ENCODE data around the gene EPHA8.

EPHA8 gene

DNA sequence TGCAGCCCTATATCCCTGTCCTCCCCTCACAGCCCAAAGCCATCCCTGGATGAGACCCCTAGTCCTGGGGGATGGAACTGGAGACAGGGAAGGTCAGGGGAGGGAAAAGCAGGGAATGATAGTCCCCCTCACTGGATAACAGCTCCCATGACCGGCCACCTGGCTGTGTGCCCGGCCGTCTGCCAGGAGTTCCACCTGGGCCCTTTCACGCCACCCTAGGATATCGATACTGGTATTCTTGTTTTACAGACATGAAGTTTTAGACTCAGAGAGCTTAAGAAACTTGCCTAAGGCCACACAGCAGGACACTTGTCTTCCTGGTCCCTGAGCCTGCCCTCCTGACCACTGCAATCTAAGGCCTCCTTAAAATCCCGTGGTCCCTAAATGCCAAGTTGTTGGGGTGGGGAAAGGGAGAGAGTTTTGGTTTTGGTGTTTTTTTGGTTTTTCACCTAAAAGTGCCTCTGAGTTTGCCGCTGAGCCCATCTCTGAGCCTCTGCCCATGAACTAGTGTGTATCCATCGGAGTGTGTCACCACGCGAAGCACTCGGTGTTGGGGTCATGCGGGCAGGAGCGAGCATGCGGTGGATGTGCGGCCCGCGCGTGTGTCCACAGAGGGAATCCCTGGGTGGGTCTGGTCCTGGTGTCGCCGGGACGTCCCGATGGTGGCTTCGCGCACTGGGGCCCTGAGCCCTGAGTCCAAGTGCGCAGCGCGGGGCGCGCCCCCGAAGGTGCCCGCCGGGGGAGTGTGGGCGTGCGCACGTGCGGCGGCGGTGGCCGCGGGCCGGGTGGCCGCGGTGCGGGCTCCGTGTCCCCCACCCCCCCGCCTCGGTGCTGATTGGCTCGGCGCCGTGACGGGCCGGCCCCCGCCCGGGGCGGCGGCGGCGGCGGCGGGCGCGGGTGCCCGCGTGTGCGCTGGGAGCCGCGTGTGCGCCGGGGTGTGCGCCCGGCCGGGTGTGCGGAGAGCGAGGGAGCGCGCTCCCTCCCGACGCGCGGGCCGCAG, at the start of gene EPHA8:
Gene EPHA8 (plus strand): TSS at position 906 of the 1,000 bp plus-strand sequence. CDS start 147 bp downstream, outside the sequence.
- H3K27ac ChIP-seq (ENCODE audit: low read length) = no peak within 1 kb of the TSS
- no CpG with 5 or more reads among the region's 81 CpGs for WGBS (ENCODE audit: insufficient coverage, insufficient read length)
- H3K9me3 ChIP-seq (ENCODE audit: control insufficient read depth, insufficient read depth, low read length) = no peaks in the 10 kb centered on the region
- DNase-seq (ENCODE audit: low read depth, low spot score) = no peak
- H3K4me3 ChIP-seq (ENCODE audit: low read length) = peak within 1 kb of the TSS; percentile 44; the same call in 1 of the 2 replicates
- peaks cover 15% of the 10 kb centered on the region; the same call in 1 of the 2 replicates for H3K27me3 ChIP-seq (ENCODE audit: control insufficient read depth, insufficient read depth, low read length)
- peaks cover 3% of the 10 kb centered on the region for H3K4me1 ChIP-seq (ENCODE audit: control insufficient read depth, insufficient read depth, low read length)
- H3K36me3 ChIP-seq (ENCODE audit: control insufficient read depth, insufficient read depth, low read length) = no peaks in the 10 kb centered on the region

DNA sequence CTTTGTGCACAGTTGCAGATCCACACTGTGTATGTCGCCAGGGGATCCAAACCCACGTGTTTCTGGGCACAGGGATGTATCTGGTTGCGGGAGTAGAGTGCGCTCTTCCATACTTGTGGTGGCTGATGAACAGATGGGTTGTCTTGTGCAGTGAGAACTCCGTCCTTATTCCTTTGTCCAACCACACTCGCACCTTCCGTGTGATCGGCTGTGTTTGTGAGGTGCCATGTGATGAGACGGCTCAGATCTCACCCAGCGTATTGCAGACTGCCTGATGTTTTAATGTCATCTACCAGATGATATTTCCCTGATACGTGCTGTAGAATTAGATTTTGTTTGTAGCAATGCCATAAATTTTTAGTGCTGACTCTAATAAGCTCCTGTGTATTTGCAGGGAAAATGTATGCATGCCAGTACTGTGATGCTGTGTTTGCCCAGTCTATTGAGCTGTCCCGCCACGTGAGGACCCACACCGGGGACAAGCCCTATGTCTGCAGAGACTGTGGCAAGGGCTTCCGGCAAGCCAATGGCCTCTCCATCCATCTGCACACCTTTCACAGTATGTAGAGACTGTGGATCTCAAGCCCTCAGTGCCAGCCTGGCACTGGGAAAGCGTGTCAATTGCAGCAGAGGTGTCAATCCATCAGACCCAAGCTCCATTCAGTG, 46.2 kb upstream of the EPHA8 start:
- no peak overlapping the region for H3K27ac ChIP-seq (ENCODE audit: low read length)
- no peak for DNase-seq (ENCODE audit: low read depth, low spot score)
- WGBS (ENCODE audit: insufficient coverage, insufficient read length) = no CpG with 5 or more reads among the region's 16 CpGs
- no peaks in the 10 kb centered on the region for H3K9me3 ChIP-seq (ENCODE audit: control insufficient read depth, insufficient read depth, low read length)
- H3K4me3 ChIP-seq (ENCODE audit: low read length) = no peak overlapping the region
- H3K36me3 ChIP-seq (ENCODE audit: control insufficient read depth, insufficient read depth, low read length) = peaks cover 12% of the 10 kb centered on the region; the same call in 1 of the 2 replicates
- H3K27me3 ChIP-seq (ENCODE audit: control insufficient read depth, insufficient read depth, low read length) = no peaks in the 10 kb centered on the region
- no peaks in the 10 kb centered on the region for H3K4me1 ChIP-seq (ENCODE audit: control insufficient read depth, insufficient read depth, low read length)

DNA sequence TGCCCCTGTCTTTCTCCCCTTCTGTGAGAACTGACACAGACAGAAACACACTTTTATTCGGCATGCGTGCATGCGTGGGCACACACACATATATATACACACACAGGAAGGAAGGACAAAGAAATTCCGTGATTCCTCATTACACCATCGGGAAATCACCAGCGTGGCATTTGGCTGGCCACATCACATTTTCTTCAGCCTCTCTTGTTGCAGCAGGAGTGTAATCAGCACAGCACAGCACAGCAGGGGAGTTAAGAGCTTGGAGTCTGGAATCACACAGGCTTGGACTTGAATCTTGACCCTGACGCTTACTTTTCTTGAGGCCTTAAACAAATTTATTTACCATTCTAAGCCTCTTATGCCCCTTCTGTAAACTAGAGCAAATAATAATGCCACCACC, 45.3 kb upstream of the EPHA8 start:
- Histone ChIP-seq H3K4me1 (ENCODE audit: control insufficient read depth, insufficient read depth, low read length) (no peaks in the 10 kb centered on the region), H3K27ac (ENCODE audit: low read length) (no peak overlapping the region), H3K4me3 (ENCODE audit: low read length) (no peak overlapping the region), H3K9me3 (ENCODE audit: control insufficient read depth, insufficient read depth, low read length) (no peaks in the 10 kb centered on the region), H3K27me3 (ENCODE audit: control insufficient read depth, insufficient read depth, low read length) (no peaks in the 10 kb centered on the region), H3K36me3 (ENCODE audit: control insufficient read depth, insufficient read depth, low read length) (peaks cover 13% of the 10 kb centered on the region; the same call in 1 of the 2 replicates)
- no CpG with 5 or more reads among the region's 7 CpGs for WGBS (ENCODE audit: insufficient coverage, insufficient read length)
- no peak for DNase-seq (ENCODE audit: low read depth, low spot score)

DNA sequence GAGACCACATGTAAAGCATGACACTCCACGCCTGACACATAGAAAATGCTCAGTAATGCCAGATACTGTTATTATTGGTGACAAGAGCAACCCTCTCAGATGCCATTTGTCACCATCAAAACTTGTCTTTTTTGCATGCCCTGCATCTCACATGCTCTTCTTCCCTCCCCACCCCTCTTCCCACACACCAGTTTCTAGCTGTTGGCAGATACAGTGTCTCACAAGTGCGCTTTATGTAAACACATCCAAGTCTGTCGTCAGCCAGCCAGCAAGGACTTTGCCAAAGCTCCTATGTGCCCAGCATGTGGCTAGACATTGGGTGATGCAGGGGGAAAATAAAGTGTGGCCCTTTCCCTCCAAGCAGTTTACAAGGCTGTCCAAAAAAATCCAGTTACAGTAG, 44.9 kb upstream of the EPHA8 start:
- H3K27me3 ChIP-seq (ENCODE audit: control insufficient read depth, insufficient read depth, low read length) = no peaks in the 10 kb centered on the region
- H3K27ac ChIP-seq (ENCODE audit: low read length) = no peak overlapping the region
- no peaks in the 10 kb centered on the region for H3K4me1 ChIP-seq (ENCODE audit: control insufficient read depth, insufficient read depth, low read length)
- peaks cover 13% of the 10 kb centered on the region; the same call in 1 of the 2 replicates for H3K36me3 ChIP-seq (ENCODE audit: control insufficient read depth, insufficient read depth, low read length)
- no peak overlapping the region for H3K4me3 ChIP-seq (ENCODE audit: low read length)
- WGBS (ENCODE audit: insufficient coverage, insufficient read length) = no CpG with 5 or more reads among the region's 3 CpGs
- H3K9me3 ChIP-seq (ENCODE audit: control insufficient read depth, insufficient read depth, low read length) = no peaks in the 10 kb centered on the region
- DNase-seq (ENCODE audit: low read depth, low spot score) = no peak

DNA sequence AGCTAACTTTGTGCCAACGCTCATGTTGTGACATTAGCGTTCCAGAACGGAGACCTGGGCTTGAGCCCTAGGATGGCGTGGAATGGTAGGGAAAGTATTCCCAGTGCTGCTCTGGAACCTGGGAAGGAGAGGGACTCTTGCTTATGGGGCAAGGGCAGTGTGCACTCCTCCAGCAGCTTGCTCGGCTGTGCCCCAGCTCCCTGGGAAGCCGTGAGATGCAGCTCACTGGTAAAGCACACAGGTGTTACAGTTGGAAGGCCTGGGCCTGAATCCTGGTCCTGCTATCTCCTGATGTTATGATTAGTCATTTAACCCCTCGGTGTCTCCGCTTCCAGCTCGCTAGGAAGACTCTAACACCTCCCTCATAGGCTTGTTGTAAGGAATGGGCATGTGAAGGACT, 42.4 kb upstream of the EPHA8 start:
- no peaks in the 10 kb centered on the region for H3K9me3 ChIP-seq (ENCODE audit: control insufficient read depth, insufficient read depth, low read length)
- no peak for DNase-seq (ENCODE audit: low read depth, low spot score)
- H3K27ac ChIP-seq (ENCODE audit: low read length) = no peak overlapping the region
- no peak overlapping the region; the same call in 1 of the 2 replicates for H3K4me3 ChIP-seq (ENCODE audit: low read length)
- no peaks in the 10 kb centered on the region for H3K4me1 ChIP-seq (ENCODE audit: control insufficient read depth, insufficient read depth, low read length)
- H3K36me3 ChIP-seq (ENCODE audit: control insufficient read depth, insufficient read depth, low read length) = peaks cover 13% of the 10 kb centered on the region; the same call in 1 of the 2 replicates
- no CpG with 5 or more reads among the region's 9 CpGs for WGBS (ENCODE audit: insufficient coverage, insufficient read length)
- no peaks in the 10 kb centered on the region for H3K27me3 ChIP-seq (ENCODE audit: control insufficient read depth, insufficient read depth, low read length)

DNA sequence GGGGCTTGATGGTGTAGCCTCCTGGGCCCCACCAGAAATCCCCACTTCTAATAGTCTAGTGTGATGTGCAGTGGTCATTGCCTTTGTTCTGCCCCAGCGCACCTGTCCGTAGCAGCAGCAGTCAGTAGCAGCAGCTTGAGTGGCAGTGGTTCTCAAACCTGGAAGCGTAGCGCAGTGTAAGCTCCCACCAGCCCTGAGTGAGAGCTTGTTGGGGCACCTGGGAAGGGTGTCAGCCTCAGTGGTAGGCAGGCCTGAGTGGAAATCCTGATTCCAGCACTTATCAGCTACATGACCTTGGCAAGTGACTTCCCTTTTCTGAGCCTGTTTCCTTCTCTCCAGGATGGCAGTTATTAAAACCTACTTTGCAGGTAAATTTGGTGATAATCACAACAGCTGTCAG, 41.6 kb upstream of the EPHA8 start:
- peaks cover 16% of the 10 kb centered on the region; the same call in 1 of the 2 replicates for H3K36me3 ChIP-seq (ENCODE audit: control insufficient read depth, insufficient read depth, low read length)
- no peak overlapping the region for H3K4me3 ChIP-seq (ENCODE audit: low read length)
- no peak for DNase-seq (ENCODE audit: low read depth, low spot score)
- no peak overlapping the region for H3K27ac ChIP-seq (ENCODE audit: low read length)
- no CpG with 5 or more reads among the region's 4 CpGs for WGBS (ENCODE audit: insufficient coverage, insufficient read length)
- H3K9me3 ChIP-seq (ENCODE audit: control insufficient read depth, insufficient read depth, low read length) = no peaks in the 10 kb centered on the region
- H3K27me3 ChIP-seq (ENCODE audit: control insufficient read depth, insufficient read depth, low read length) = no peaks in the 10 kb centered on the region
- no peaks in the 10 kb centered on the region for H3K4me1 ChIP-seq (ENCODE audit: control insufficient read depth, insufficient read depth, low read length)

DNA sequence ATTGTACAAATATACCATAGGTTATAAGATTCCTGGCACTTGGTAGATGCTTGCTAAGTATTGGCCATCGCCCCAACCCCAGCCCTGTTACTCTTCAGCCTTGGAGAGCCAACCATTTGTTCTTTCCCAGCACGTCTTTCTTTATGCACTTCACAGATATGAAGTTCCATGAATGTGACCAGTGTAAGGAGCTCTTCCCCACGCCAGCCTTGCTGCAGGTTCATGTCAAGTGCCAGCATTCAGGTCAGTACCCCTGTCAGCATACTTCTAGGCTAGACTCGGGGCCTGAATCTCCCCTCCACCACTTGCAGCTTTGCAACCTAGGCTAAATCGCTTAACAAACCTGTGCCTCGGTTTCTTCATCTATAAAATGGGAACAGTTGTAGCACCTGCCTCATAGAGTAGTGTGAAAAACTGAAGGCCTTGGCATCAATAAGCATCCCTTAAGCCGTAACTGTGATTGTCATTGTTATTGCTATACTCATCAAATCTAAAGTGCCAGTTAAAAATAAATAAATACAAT, 41.0 kb upstream of the EPHA8 start:
- Histone ChIP-seq H3K27ac (ENCODE audit: low read length) (no peak overlapping the region), H3K9me3 (ENCODE audit: control insufficient read depth, insufficient read depth, low read length) (no peaks in the 10 kb centered on the region), H3K36me3 (ENCODE audit: control insufficient read depth, insufficient read depth, low read length) (peaks cover 12% of the 10 kb centered on the region; the same call in 1 of the 2 replicates), H3K4me3 (ENCODE audit: low read length) (no peak overlapping the region), H3K27me3 (ENCODE audit: control insufficient read depth, insufficient read depth, low read length) (no peaks in the 10 kb centered on the region), H3K4me1 (ENCODE audit: control insufficient read depth, insufficient read depth, low read length) (no peaks in the 10 kb centered on the region)
- DNase-seq (ENCODE audit: low read depth, low spot score) = no peak
- no CpG with 5 or more reads among the region's 7 CpGs for WGBS (ENCODE audit: insufficient coverage, insufficient read length)

DNA sequence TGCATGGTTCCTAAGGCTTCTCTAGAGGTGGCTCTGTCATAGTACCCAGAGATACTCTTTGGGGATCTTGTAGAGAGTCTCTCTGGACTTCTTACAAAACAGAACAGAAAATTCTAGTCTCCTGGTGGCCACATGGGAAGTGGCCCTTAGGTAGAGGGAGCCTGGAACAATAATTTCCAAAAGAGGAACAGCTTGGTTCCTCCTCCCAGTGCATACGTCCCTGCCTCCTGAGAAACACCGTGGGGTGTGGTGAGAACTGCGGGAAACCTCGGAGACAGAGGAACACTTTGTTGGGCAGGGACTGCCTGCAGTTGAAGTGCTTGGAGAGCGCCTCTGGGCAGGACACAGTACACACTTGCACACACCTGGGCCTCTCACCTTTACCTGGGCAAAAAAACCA, 38.8 kb upstream of the EPHA8 start:
- no peak for DNase-seq (ENCODE audit: low read depth, low spot score)
- Histone ChIP-seq H3K36me3 (ENCODE audit: control insufficient read depth, insufficient read depth, low read length) (peaks cover 17% of the 10 kb centered on the region), H3K4me3 (ENCODE audit: low read length) (no peak overlapping the region), H3K27me3 (ENCODE audit: control insufficient read depth, insufficient read depth, low read length) (no peaks in the 10 kb centered on the region), H3K27ac (ENCODE audit: low read length) (no peak overlapping the region), H3K4me1 (ENCODE audit: control insufficient read depth, insufficient read depth, low read length) (no peaks in the 10 kb centered on the region), H3K9me3 (ENCODE audit: control insufficient read depth, insufficient read depth, low read length) (no peaks in the 10 kb centered on the region)
- WGBS (ENCODE audit: insufficient coverage, insufficient read length) = no CpG with 5 or more reads among the region's 5 CpGs

DNA sequence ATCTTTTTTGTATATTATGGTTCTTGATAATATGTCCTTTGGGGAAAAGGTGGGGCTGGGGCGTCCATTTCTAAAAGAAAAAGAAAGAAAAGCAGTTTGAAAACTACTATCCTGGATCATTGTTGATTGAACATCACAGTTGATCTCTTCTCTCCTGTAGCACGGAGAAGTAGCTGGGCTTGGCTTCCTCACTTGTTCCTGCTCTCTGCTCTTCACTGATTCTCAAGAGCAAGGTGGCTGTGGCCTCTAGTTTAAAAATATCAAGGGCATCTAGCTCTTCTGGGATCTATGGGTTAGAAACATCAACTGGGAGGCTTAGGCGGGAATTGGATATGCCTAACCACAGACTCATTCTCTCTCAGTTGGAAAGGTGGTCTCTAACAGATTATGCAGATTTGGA, 38.1 kb upstream of the EPHA8 start:
- WGBS (ENCODE audit: insufficient coverage, insufficient read length) = no CpG with 5 or more reads among the region's 3 CpGs
- no peaks in the 10 kb centered on the region for H3K27me3 ChIP-seq (ENCODE audit: control insufficient read depth, insufficient read depth, low read length)
- peaks cover 11% of the 10 kb centered on the region for H3K36me3 ChIP-seq (ENCODE audit: control insufficient read depth, insufficient read depth, low read length)

DNA sequence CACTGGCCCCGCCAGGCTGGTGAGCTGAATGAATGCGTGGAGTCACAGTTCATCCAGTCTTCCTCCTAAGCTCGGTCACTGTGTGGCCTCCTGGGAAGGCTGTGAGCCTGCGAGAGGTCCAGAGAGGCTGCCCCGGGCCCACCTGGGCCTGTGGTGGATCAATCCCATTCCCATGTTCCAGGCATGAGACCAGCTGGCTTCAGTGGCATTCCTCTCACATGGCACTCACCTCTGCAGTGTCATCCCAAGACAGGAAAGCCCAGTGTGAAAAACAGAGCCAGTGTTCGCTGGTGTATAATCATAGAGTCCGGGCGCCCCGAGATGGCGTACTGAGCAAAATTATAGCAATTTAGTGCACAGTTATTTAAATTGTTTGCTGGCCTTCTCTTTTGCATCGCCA, 37.6 kb upstream of the EPHA8 start:
- no peak overlapping the region for H3K4me3 ChIP-seq (ENCODE audit: low read length)
- no peak for DNase-seq (ENCODE audit: low read depth, low spot score)
- no peaks in the 10 kb centered on the region for H3K4me1 ChIP-seq (ENCODE audit: control insufficient read depth, insufficient read depth, low read length)
- no peaks in the 10 kb centered on the region for H3K9me3 ChIP-seq (ENCODE audit: control insufficient read depth, insufficient read depth, low read length)
- no peak overlapping the region for H3K27ac ChIP-seq (ENCODE audit: low read length)
- no peaks in the 10 kb centered on the region for H3K27me3 ChIP-seq (ENCODE audit: control insufficient read depth, insufficient read depth, low read length)
- H3K36me3 ChIP-seq (ENCODE audit: control insufficient read depth, insufficient read depth, low read length) = peaks cover 11% of the 10 kb centered on the region
- WGBS (ENCODE audit: insufficient coverage, insufficient read length) = no CpG with 5 or more reads among the region's 11 CpGs

More for the DNA sequence above, 38.1 kb upstream of the EPHA8 start:
- H3K4me1 ChIP-seq (ENCODE audit: control insufficient read depth, insufficient read depth, low read length) = no peaks in the 10 kb centered on the region
- no peak overlapping the region for H3K27ac ChIP-seq (ENCODE audit: low read length)
- no peaks in the 10 kb centered on the region for H3K9me3 ChIP-seq (ENCODE audit: control insufficient read depth, insufficient read depth, low read length)
- DNase-seq (ENCODE audit: low read depth, low spot score) = no peak
- no peak overlapping the region for H3K4me3 ChIP-seq (ENCODE audit: low read length)
